Stimulated activated naive CD8-positive, alpha-beta T cell treated with anti-CD3 and anti-CD28 coated beads, Interleukin-15, Interleukin-2, amounts not matched to agents 100 ng/mL and 50 ng/mL, for 24 hours (primary cell): ENCODE measurements around the gene TGM3.

Source experiments
- H3K27ac Mint-ChIP-seq: one replicate; pipeline ENCODE4 v1.8.0; 2021; ENCODE audit warnings: mild to moderate bottlenecking, mixed read lengths
- H3K27me3 Mint-ChIP-seq: one replicate; pipeline ENCODE4 v1.8.0; 2021; ENCODE audit warnings: mixed read lengths
- H3K36me3 Mint-ChIP-seq: one replicate; pipeline ENCODE4 v1.8.0; 2021; ENCODE audit warnings: low read depth, mixed read lengths
- H3K4me1 Mint-ChIP-seq: one replicate; pipeline ENCODE4 v1.8.0; 2021; ENCODE audit warnings: low read depth, mixed read lengths
- H3K4me3 Mint-ChIP-seq: one replicate; pipeline ENCODE4 v1.8.0; 2021; ENCODE audit warnings: mild to moderate bottlenecking, mixed read lengths
- H3K9me3 Mint-ChIP-seq: one replicate; pipeline ENCODE4 v1.8.0; 2021; ENCODE audit warnings: mixed read lengths

The TGM3 gene

GRCh38 chr20:2385026-2385425 lies 89.2 kb downstream of the TGM3 start:
- no peak overlapping the region for H3K27ac Mint-ChIP-seq
- no peak overlapping the region for H3K4me3 Mint-ChIP-seq
- no peaks in the 10 kb centered on the region for H3K36me3 Mint-ChIP-seq
- H3K9me3 Mint-ChIP-seq = peaks cover 5% of the 10 kb centered on the region
- H3K27me3 Mint-ChIP-seq = peaks cover 12% of the 10 kb centered on the region
- H3K4me1 Mint-ChIP-seq = peaks cover 5% of the 10 kb centered on the region

DNA sequence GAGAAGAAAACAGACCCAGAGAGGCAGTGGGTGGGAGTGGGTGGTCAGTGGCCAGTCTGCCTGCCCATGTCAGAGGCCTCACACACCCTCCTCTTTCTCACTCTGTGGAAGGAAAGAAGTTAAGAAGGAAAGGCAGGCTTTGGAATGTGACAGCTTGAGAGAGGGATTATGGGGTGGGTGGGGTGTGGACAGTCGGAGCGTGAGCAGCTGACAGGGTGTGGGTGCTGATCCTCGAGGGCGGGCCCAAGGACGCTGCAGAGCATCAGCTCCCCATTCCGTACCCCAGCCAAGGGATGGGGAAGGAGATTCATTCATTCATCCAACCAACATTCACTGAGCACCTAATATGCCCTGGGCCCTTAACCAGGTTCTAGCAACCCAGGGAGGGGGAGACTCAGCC lies 89.7 kb downstream of the TGM3 start:
- Mint-ChIP-seq H3K27ac (no peak overlapping the region), H3K4me1 (peaks cover 4% of the 10 kb centered on the region), H3K27me3 (peaks cover 13% of the 10 kb centered on the region), H3K36me3 (no peaks in the 10 kb centered on the region), H3K4me3 (no peak overlapping the region), H3K9me3 (peaks cover 5% of the 10 kb centered on the region)

GRCh38 chr20:2386516-2387179 lies 90.8 kb downstream of the TGM3 start:
- Mint-ChIP-seq H3K9me3 (peaks cover 5% of the 10 kb centered on the region), H3K27me3 (peaks cover 13% of the 10 kb centered on the region), H3K36me3 (no peaks in the 10 kb centered on the region), H3K4me3 (no peak overlapping the region), H3K27ac (no peak overlapping the region), H3K4me1 (peaks cover 16% of the 10 kb centered on the region)

- Mint-ChIP-seq H3K4me3 (no peak overlapping the region), H3K27me3 (peaks cover 13% of the 10 kb centered on the region), H3K36me3 (no peaks in the 10 kb centered on the region), H3K4me1 (peaks cover 16% of the 10 kb centered on the region), H3K9me3 (peaks cover 5% of the 10 kb centered on the region), H3K27ac (no peak overlapping the region)
These were observed 91.4 kb downstream of the TGM3 start for GRCh38 chr20:2387180-2387577.

DNA sequence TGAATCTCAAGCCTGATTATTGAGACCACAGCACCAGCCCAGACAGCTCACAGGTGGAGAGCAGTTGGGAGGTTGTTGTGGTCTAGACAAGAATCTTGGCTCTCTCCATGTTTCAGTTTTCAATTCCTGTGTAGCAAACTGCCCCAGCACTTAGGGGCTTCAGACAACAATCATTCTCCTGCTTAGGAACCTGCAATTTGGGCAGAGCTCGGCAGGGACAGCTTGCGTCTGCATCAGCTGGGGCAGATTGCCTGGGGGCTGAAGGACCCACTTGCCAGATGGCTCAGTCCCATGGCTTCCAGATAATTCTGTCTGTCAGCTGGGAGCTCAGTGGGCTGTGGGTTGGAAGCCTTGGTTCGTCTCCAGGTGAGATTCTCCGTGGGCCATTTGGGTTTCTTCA lies 91.8 kb downstream of the TGM3 start:
- H3K4me1 Mint-ChIP-seq = peaks cover 16% of the 10 kb centered on the region
- no peak overlapping the region for H3K4me3 Mint-ChIP-seq
- peaks cover 13% of the 10 kb centered on the region for H3K27me3 Mint-ChIP-seq
- peaks cover 5% of the 10 kb centered on the region for H3K9me3 Mint-ChIP-seq
- no peaks in the 10 kb centered on the region for H3K36me3 Mint-ChIP-seq
- H3K27ac Mint-ChIP-seq = no peak overlapping the region
